Superior temporal gyrus (tissue), 1 donor: Measurements from ENCODE around the gene SSC4D.
"Not testable (repeated sequence)": the region's sequence is repeated elsewhere in the genome, so short reads cannot be mapped to it uniquely, and the experiment has no call there.

ENCODE experiments used
- DNase-seq: peaks from one replicate; pipeline ENCODE4 v3.0.0-alpha.2; 2016; ENCODE audit errors: extremely low spot score

The SSC4D gene

GRCh38 chr7:76421097-76421496, 11.6 kb upstream of the SSC4D start:
- not testable (repeated sequence) for DNase-seq

- not testable (repeated sequence) for DNase-seq
These were observed 8.3 kb upstream of the SSC4D start for GRCh38 chr7:76417654-76418310.

GRCh38 chr7:76412249-76412648, 2.8 kb upstream of the SSC4D start:
- DNase-seq: no peak

- DNase-seq: no peak
These were observed 2.1 kb upstream of the SSC4D start for GRCh38 chr7:76411626-76412025.

GRCh38 chr7:76408121-76408560, 1.4 kb downstream of the SSC4D start:
- DNase-seq: no peak

GRCh38 chr7:76407718-76408117, 1.8 kb downstream of the SSC4D start:
- DNase-seq: no peak

GRCh38 chr7:76405738-76406137, 3.8 kb downstream of the SSC4D start:
- no peak for DNase-seq

GRCh38 chr7:76403780-76404494, 5.6 kb downstream of the SSC4D start:
- no peak for DNase-seq

GRCh38 chr7:76403097-76403496, 6.4 kb downstream of the SSC4D start:
- not testable (repeated sequence) for DNase-seq

- DNase-seq: no peak
These were observed 9.2 kb downstream of the SSC4D start for GRCh38 chr7:76400248-76400647.

GRCh38 chr7:76397409-76398183, 11.9 kb downstream of the SSC4D start:
- no peak for DNase-seq

GRCh38 chr7:76396864-76397263, 12.6 kb downstream of the SSC4D start:
- no peak for DNase-seq

- no peak for DNase-seq
These were observed 13.4 kb downstream of the SSC4D start for GRCh38 chr7:76395965-76396726.

- not testable (repeated sequence) for DNase-seq
These were observed 13.9 kb downstream of the SSC4D start for GRCh38 chr7:76395605-76395964.

GRCh38 chr7:76394957-76395356, 14.5 kb downstream of the SSC4D start:
- DNase-seq: no peak

- DNase-seq: peak; percentile 92
These were observed 16.1 kb downstream of the SSC4D start for GRCh38 chr7:76393116-76394031.

- no peak for DNase-seq
These were observed 16.9 kb downstream of the SSC4D start for GRCh38 chr7:76392531-76393115.

GRCh38 chr7:76390092-76390491, 19.4 kb downstream of the SSC4D start:
- DNase-seq: no peak

GRCh38 chr7:76387789-76388188, 21.7 kb downstream of the SSC4D start:
- not testable (repeated sequence) for DNase-seq

- no peak for DNase-seq
These were observed 22.7 kb downstream of the SSC4D start for GRCh38 chr7:76386691-76387260.
